Measurements from ENCODE around the gene TRIM42.

TRIM42 gene

DNA sequence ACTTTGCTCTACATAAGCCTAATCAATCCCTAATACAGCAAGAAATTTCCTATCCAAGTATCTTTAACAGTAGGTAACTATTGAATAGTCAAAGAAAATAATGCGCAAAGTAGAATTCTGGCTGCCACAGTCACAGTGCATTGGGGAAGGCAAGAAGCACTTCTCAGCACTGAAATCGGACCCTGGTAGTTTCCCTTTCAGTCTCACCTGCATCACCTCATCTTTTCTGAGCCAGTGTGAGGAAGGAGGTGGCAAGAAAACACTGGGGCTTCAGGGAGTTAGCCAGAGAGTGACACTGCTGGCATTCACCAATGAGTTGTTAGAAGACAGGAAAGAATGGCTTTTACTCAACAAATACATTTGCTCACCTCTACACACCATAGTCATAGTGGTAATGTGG, 8.3 kb downstream of the TRIM42 start:
- Histone ChIP-seq H3K4me3 (ENCODE audit: low read depth in 1 of 2, low read length in 2 of 2) (no peak overlapping the region), H3K9ac (ENCODE audit: low read length) (no peak overlapping the region), H3K27me3 (ENCODE audit: control insufficient read depth in 1 of 2, insufficient read depth in 2 of 2, low read length in 2 of 2) (no peaks in the 10 kb centered on the region), H3K9me3 (ENCODE audit: low read length) (no peaks in the 10 kb centered on the region), H3K36me3 (ENCODE audit: insufficient read depth, low read length) (no peaks in the 10 kb centered on the region), H3K27ac (ENCODE audit: low read depth, low read length) (no peak overlapping the region), H3K4me1 (ENCODE audit: insufficient read depth, low read length) (no peaks in the 10 kb centered on the region)

DNA sequence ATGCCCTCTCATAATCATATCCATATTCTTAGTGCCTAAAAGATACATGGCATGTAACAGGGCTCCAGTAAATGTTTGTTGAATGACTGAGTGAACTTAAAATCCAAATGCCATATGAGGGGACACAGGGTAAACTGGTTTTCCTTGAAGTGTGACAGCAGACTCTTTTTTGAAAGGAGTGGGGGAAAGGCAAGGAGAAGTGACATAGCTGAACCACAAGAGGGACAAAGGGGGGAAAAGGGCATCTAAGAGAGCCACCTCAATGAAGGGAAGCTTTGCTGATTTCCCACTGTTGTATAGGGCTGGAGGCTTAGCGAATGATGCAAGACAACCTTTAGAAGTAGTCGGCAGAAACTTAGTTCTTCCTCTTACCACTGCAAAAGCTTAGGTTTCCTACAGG, 9.1 kb downstream of the TRIM42 start:
- H3K4me3 ChIP-seq (ENCODE audit: low read depth in 1 of 2, low read length in 2 of 2), result no peak overlapping the region

DNA sequence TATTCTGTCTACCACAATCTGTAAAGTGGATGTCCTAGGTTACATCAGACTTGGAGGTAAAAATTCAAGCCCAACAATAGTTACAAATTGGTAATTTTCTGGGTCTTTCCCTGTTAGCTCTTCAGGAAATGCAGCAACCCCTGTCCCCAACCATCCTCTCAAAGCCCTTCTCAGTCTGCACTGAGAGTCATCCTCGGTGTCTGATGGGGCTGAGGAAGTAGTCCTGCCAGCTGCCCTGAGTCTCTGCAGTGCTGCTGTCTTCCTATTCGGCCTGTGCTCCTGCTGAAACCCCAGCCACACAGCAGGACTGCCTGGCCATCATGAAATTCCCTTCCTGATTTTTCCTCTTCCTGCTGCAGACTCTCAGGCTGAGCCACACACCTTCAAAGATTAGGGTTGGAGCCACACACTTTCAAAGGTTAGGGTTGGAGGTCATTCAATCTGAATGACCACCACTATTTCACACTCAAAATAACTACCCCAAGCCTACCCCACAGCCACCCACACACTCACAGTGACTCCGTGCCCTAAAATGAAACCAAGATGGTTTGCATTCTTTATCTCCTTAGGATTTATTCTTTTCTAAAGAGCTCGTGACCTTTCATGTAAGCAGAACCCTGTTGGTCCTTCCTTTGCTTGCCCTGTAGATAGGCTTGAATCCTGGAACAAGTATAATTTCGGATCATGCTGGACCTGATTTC, 17.6 kb downstream of the TRIM42 start:
- H3K9ac ChIP-seq (ENCODE audit: low read length), result no peak overlapping the region
- H3K4me3 ChIP-seq (ENCODE audit: low read depth in 1 of 2, low read length in 2 of 2), result no peak overlapping the region
- no peaks in the 10 kb centered on the region for H3K36me3 ChIP-seq (ENCODE audit: insufficient read depth, low read length)
- H3K9me3 ChIP-seq (ENCODE audit: low read length), result no peaks in the 10 kb centered on the region
- H3K27ac ChIP-seq (ENCODE audit: low read depth, low read length), result no peak overlapping the region
- H3K27me3 ChIP-seq (ENCODE audit: control insufficient read depth in 1 of 2, insufficient read depth in 2 of 2, low read length in 2 of 2), result no peaks in the 10 kb centered on the region
- H3K4me1 ChIP-seq (ENCODE audit: insufficient read depth, low read length), result no peaks in the 10 kb centered on the region

More for the DNA sequence above, 9.1 kb downstream of the TRIM42 start:
- H3K27me3 ChIP-seq (ENCODE audit: control insufficient read depth in 1 of 2, insufficient read depth in 2 of 2, low read length in 2 of 2), result no peaks in the 10 kb centered on the region
- H3K36me3 ChIP-seq (ENCODE audit: insufficient read depth, low read length), result no peaks in the 10 kb centered on the region
- no peak overlapping the region for H3K9ac ChIP-seq (ENCODE audit: low read length)
- no peak overlapping the region for H3K27ac ChIP-seq (ENCODE audit: low read depth, low read length)
- H3K9me3 ChIP-seq (ENCODE audit: low read length), result no peaks in the 10 kb centered on the region
- H3K4me1 ChIP-seq (ENCODE audit: insufficient read depth, low read length), result no peaks in the 10 kb centered on the region

DNA sequence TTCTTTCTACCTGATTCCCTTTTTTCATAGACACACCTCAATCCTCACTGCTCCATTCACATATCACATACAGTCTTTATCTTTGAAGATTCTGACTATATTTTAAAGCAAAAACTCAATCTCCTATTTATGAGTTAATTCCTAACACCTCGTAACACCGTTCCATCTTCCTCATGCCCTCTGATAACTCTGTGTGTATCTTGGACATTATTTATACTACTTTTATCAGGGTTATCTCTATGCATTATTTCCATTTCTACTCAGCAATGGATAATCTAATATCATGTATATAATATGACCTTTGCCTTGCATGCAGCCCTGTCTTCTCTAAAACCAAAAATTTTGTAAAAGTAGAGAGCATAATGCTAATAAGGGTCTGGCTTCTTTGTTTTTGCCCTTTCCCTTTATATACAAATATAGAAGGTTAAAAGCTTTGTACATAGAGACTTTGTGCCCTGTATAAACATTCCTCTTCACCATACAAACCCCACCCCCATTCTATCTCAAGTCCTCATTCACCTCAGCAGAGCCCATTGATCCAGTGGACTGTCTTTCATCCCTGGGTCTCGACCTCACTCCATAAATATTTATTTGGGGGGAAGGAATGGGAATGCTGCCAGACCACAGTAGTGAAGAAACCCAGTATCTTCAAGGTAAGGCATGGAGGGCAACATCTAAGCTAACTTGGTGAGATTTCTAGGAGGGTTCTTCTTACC, 21.8 kb downstream of the TRIM42 start:
- H3K9me3 ChIP-seq (ENCODE audit: low read length), result no peaks in the 10 kb centered on the region
- H3K27ac ChIP-seq (ENCODE audit: low read depth, low read length), result no peak overlapping the region
- H3K9ac ChIP-seq (ENCODE audit: low read length), result no peak overlapping the region
- no peaks in the 10 kb centered on the region for H3K36me3 ChIP-seq (ENCODE audit: insufficient read depth, low read length)
- no peak overlapping the region for H3K4me3 ChIP-seq (ENCODE audit: low read depth in 1 of 2, low read length in 2 of 2)
- no peaks in the 10 kb centered on the region for H3K4me1 ChIP-seq (ENCODE audit: insufficient read depth, low read length)
- no peaks in the 10 kb centered on the region for H3K27me3 ChIP-seq (ENCODE audit: control insufficient read depth in 1 of 2, insufficient read depth in 2 of 2, low read length in 2 of 2)

DNA sequence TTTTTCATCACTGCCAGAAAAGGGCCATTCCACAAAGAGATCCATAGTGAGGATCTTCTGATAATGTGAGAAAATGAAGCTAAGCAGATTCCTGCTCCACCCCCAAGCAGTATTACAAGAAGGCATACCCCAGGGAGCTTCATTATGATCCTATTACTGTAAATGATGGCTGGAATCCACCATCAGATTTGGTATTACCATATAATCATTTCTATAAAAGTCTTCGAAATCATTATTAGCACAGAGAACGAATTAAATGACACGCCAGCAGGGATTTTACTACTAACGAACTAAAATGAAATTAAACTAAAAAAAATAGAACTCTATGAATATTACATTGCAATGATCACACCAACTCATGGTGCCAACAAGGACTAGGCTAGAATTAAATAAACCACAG, 24.4 kb downstream of the TRIM42 start:
- Histone ChIP-seq H3K4me1 (ENCODE audit: insufficient read depth, low read length) (no peaks in the 10 kb centered on the region), H3K9ac (ENCODE audit: low read length) (no peak overlapping the region), H3K27me3 (ENCODE audit: control insufficient read depth in 1 of 2, insufficient read depth in 2 of 2, low read length in 2 of 2) (no peaks in the 10 kb centered on the region), H3K36me3 (ENCODE audit: insufficient read depth, low read length) (no peaks in the 10 kb centered on the region), H3K9me3 (ENCODE audit: low read length) (no peaks in the 10 kb centered on the region), H3K4me3 (ENCODE audit: low read depth in 1 of 2, low read length in 2 of 2) (no peak overlapping the region), H3K27ac (ENCODE audit: low read depth, low read length) (no peak overlapping the region)

DNA sequence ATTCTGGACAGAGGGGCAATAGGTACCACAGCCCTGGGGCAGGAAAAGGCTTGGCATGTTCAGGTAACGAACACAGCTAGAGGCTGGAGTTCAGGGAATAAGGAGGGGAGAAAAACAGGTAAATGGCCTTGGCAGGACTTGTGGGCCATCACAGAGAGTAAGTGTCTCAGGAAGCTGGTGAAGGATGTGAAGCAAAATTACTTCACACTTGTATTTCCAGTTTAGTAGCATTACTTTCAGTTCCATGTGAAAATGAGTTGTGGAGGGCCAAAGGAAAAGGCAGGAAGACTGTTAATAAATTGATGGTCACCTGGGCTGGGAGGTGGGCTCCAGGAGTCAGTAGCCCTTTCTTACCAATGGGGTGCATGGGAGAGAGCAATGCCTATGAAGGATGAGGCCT, 25.6 kb downstream of the TRIM42 start:
- H3K4me3 ChIP-seq (ENCODE audit: low read depth in 1 of 2, low read length in 2 of 2), result no peak overlapping the region
- no peaks in the 10 kb centered on the region for H3K36me3 ChIP-seq (ENCODE audit: insufficient read depth, low read length)
- H3K27me3 ChIP-seq (ENCODE audit: control insufficient read depth in 1 of 2, insufficient read depth in 2 of 2, low read length in 2 of 2), result no peaks in the 10 kb centered on the region
- H3K9me3 ChIP-seq (ENCODE audit: low read length), result no peaks in the 10 kb centered on the region
- no peak overlapping the region for H3K9ac ChIP-seq (ENCODE audit: low read length)
- H3K27ac ChIP-seq (ENCODE audit: low read depth, low read length), result no peak overlapping the region
- no peaks in the 10 kb centered on the region for H3K4me1 ChIP-seq (ENCODE audit: insufficient read depth, low read length)

DNA sequence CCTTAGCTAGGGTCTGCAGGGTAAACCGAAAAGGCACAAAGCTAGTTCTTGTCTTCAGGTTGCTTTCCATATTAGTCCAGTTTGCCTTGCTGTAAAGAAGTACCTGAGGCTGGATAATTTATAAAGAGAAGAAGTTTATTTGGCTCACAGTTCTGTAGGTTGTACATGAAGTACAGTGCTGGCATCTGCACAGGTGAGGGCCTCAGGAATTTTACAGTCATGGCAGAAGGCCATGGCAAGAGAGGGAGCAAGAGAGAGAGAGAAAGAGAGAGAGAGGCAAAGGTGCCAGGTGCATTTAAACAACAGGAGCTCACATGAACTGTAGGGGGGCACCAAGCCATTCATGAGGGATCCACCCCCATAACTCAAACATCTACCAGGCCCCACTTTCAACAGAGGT, 26.9 kb downstream of the TRIM42 start:
- Histone ChIP-seq H3K27ac (ENCODE audit: low read depth, low read length) (no peak overlapping the region), H3K9me3 (ENCODE audit: low read length) (no peaks in the 10 kb centered on the region), H3K9ac (ENCODE audit: low read length) (no peak overlapping the region), H3K36me3 (ENCODE audit: insufficient read depth, low read length) (no peaks in the 10 kb centered on the region), H3K27me3 (ENCODE audit: control insufficient read depth in 1 of 2, insufficient read depth in 2 of 2, low read length in 2 of 2) (no peaks in the 10 kb centered on the region), H3K4me1 (ENCODE audit: insufficient read depth, low read length) (no peaks in the 10 kb centered on the region), H3K4me3 (ENCODE audit: low read depth in 1 of 2, low read length in 2 of 2) (no peak overlapping the region)

DNA sequence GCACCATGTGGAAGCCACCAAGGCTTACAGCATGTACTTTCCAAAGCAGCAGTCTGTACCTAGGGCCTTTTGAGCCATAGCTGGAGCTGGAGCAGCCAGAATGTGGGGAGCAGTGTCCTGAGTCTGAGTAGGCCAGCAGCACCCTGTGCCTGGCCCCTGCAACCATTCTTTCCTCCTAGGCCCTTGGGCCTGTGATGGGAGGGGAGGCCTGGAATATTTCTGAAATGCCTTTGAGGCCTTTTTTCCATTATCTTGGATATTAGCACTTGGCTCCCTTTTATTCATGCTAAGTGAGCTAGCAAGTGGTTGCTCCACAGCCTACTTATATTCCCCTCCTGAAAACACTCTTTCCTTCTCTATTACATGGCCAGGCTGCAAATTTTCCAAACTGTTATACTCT, 28.1 kb downstream of the TRIM42 start:
- Histone ChIP-seq H3K27me3 (ENCODE audit: control insufficient read depth in 1 of 2, insufficient read depth in 2 of 2, low read length in 2 of 2) (no peaks in the 10 kb centered on the region), H3K4me1 (ENCODE audit: insufficient read depth, low read length) (no peaks in the 10 kb centered on the region), H3K27ac (ENCODE audit: low read depth, low read length) (no peak overlapping the region), H3K9ac (ENCODE audit: low read length) (no peak overlapping the region), H3K36me3 (ENCODE audit: insufficient read depth, low read length) (no peaks in the 10 kb centered on the region), H3K4me3 (ENCODE audit: low read depth in 1 of 2, low read length in 2 of 2) (no peak overlapping the region), H3K9me3 (ENCODE audit: low read length) (no peaks in the 10 kb centered on the region)

DNA sequence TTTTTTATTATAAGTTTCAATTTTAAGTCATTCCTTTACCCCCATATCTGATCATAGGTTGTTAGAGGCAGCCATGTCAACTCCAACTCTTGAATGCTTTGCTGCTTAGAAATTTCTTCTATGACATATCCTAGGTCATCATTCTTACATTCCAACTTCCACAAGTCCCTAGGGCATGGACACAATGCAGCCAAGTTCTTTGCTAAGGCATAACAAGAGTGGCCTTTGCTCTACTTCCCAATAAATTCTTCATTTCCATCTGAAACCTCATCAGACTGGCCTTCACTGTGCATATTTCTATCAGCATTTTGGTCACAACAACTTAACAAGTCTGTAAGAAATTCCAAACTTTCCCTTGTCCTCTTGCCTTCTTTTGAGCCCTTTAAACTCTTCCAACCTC, 28.5 kb downstream of the TRIM42 start:
- no peaks in the 10 kb centered on the region for H3K4me1 ChIP-seq (ENCODE audit: insufficient read depth, low read length)
- H3K27ac ChIP-seq (ENCODE audit: low read depth, low read length), result no peak overlapping the region
- H3K27me3 ChIP-seq (ENCODE audit: control insufficient read depth in 1 of 2, insufficient read depth in 2 of 2, low read length in 2 of 2), result no peaks in the 10 kb centered on the region
- no peak overlapping the region for H3K9ac ChIP-seq (ENCODE audit: low read length)
- H3K4me3 ChIP-seq (ENCODE audit: low read depth in 1 of 2, low read length in 2 of 2), result no peak overlapping the region
- no peaks in the 10 kb centered on the region for H3K36me3 ChIP-seq (ENCODE audit: insufficient read depth, low read length)
- H3K9me3 ChIP-seq (ENCODE audit: low read length), result no peaks in the 10 kb centered on the region

DNA sequence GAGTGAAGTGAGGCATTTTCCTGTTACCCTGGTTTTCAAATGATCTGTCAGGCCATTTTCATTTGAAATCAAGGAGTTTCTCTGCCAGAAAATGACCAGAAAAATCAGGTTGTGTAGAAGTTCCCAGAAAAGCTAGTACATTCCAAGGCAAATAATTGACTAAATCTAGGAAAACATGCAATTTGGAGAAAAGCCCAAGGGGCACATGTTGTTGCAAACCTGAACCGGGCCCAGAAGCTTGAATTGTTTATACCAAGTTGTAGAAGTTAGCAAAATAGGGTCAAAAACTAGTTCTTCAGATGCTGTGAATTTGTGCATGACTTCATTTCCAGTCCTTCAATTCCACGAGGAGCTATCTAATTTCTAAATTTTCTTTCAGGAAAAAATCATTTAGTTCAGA, 31.0 kb downstream of the TRIM42 start:
- Histone ChIP-seq H3K9me3 (ENCODE audit: low read length) (no peaks in the 10 kb centered on the region), H3K36me3 (ENCODE audit: insufficient read depth, low read length) (no peaks in the 10 kb centered on the region), H3K4me3 (ENCODE audit: low read depth in 1 of 2, low read length in 2 of 2) (no peak overlapping the region), H3K4me1 (ENCODE audit: insufficient read depth, low read length) (no peaks in the 10 kb centered on the region), H3K27me3 (ENCODE audit: control insufficient read depth in 1 of 2, insufficient read depth in 2 of 2, low read length in 2 of 2) (no peaks in the 10 kb centered on the region), H3K9ac (ENCODE audit: low read length) (no peak overlapping the region), H3K27ac (ENCODE audit: low read depth, low read length) (no peak overlapping the region)

DNA sequence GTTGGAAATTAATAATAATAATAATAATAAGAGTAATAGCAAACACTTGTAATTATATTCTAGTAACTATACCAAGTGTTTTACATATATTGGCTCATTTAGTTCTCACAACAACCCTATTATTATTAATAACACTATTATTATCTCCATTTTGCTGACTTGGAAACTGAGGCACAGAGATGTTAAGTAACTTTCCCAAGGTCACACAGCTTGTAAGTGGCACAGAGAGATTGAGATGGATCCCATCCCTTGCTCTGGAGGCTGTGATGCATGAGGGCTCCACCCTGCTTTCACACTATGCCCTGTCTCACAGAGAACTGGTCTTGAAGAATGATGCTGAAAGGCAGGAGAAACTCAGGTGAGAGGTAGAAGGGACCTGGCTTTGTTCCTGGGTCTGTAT, 31.9 kb downstream of the TRIM42 start:
- H3K27ac ChIP-seq (ENCODE audit: low read depth, low read length), result no peak overlapping the region
- no peaks in the 10 kb centered on the region for H3K4me1 ChIP-seq (ENCODE audit: insufficient read depth, low read length)
- H3K9me3 ChIP-seq (ENCODE audit: low read length), result no peaks in the 10 kb centered on the region
- H3K36me3 ChIP-seq (ENCODE audit: insufficient read depth, low read length), result no peaks in the 10 kb centered on the region
- H3K9ac ChIP-seq (ENCODE audit: low read length), result no peak overlapping the region
- no peaks in the 10 kb centered on the region for H3K27me3 ChIP-seq (ENCODE audit: control insufficient read depth in 1 of 2, insufficient read depth in 2 of 2, low read length in 2 of 2)
- H3K4me3 ChIP-seq (ENCODE audit: low read depth in 1 of 2, low read length in 2 of 2), result no peak overlapping the region

All from muscle layer of colon (tissue), 2 donors.